Activated naive CD4-positive, alpha-beta T cell treated with anti-CD3 and anti-CD28 coated beads, Interleukin-2, amount 50 U/mL, for 16 hours (primary cell): ENCODE measurements around the gene ST14.
"Not testable (repeated sequence)": the region's sequence is repeated elsewhere in the genome, so short reads cannot be mapped to it uniquely, and the experiment has no call there.

Source experiments
- DNase-seq: peaks from one replicate; pipeline ENCODE4 v3.0.0-alpha.2; 2020

Gene ST14

GRCh38 chr11:130189492-130190210 is 30.1 kb downstream of the ST14 start:
- no peak for DNase-seq

GRCh38 chr11:130190371-130190881 is 30.8 kb downstream of the ST14 start:
- no peak for DNase-seq

GRCh38 chr11:130191896-130192295 is 32.3 kb downstream of the ST14 start:
- DNase-seq: no peak

GRCh38 chr11:130192845-130193267 is 33.3 kb downstream of the ST14 start:
- DNase-seq: no peak

- not testable (repeated sequence) for DNase-seq
Observed at GRCh38 chr11:130193551-130193950, 34.0 kb downstream of the ST14 start.

- no peak for DNase-seq
Observed at GRCh38 chr11:130194241-130195023, 34.9 kb downstream of the ST14 start.

- no peak for DNase-seq
Observed at GRCh38 chr11:130197386-130198035, 37.9 kb downstream of the ST14 start.

GRCh38 chr11:130198292-130198691 is 38.7 kb downstream of the ST14 start:
- DNase-seq: no peak

- no peak for DNase-seq
Observed at GRCh38 chr11:130198964-130199363, 39.4 kb downstream of the ST14 start.

- DNase-seq: no peak
Observed at GRCh38 chr11:130199792-130200191, 40.2 kb downstream of the ST14 start.

GRCh38 chr11:130201026-130201425 is 41.4 kb downstream of the ST14 start:
- DNase-seq: no peak

GRCh38 chr11:130202009-130202817 is 42.6 kb downstream of the ST14 start:
- no peak for DNase-seq

GRCh38 chr11:130202818-130203689 is 43.5 kb downstream of the ST14 start:
- DNase-seq: no peak

GRCh38 chr11:130203766-130204702 is 44.5 kb downstream of the ST14 start:
- DNase-seq: no peak

GRCh38 chr11:130204703-130205095 is 45.1 kb downstream of the ST14 start:
- no peak for DNase-seq

GRCh38 chr11:130206141-130206540 is 46.6 kb downstream of the ST14 start:
- DNase-seq: no peak

GRCh38 chr11:130208241-130209127 is 48.9 kb downstream of the ST14 start:
- DNase-seq: no peak

GRCh38 chr11:130209128-130209932 is 49.7 kb downstream of the ST14 start:
- DNase-seq: no peak
